Measurements from ENCODE around the gene PRDM15.

The PRDM15 gene, protein sequence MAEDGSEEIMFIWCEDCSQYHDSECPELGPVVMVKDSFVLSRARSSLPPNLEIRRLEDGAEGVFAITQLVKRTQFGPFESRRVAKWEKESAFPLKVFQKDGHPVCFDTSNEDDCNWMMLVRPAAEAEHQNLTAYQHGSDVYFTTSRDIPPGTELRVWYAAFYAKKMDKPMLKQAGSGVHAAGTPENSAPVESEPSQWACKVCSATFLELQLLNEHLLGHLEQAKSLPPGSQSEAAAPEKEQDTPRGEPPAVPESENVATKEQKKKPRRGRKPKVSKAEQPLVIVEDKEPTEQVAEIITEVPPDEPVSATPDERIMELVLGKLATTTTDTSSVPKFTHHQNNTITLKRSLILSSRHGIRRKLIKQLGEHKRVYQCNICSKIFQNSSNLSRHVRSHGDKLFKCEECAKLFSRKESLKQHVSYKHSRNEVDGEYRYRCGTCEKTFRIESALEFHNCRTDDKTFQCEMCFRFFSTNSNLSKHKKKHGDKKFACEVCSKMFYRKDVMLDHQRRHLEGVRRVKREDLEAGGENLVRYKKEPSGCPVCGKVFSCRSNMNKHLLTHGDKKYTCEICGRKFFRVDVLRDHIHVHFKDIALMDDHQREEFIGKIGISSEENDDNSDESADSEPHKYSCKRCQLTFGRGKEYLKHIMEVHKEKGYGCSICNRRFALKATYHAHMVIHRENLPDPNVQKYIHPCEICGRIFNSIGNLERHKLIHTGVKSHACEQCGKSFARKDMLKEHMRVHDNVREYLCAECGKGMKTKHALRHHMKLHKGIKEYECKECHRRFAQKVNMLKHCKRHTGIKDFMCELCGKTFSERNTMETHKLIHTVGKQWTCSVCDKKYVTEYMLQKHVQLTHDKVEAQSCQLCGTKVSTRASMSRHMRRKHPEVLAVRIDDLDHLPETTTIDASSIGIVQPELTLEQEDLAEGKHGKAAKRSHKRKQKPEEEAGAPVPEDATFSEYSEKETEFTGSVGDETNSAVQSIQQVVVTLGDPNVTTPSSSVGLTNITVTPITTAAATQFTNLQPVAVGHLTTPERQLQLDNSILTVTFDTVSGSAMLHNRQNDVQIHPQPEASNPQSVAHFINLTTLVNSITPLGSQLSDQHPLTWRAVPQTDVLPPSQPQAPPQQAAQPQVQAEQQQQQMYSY

GRCh38 chr21:41879190-41879998, at the start of gene PRDM15:
TSS of gene PRDM15 (minus strand) at chr21:41879344. CDS start at chr21:41860363, 18,981 bp downstream.
- no peak for FAIRE-seq

DNA sequence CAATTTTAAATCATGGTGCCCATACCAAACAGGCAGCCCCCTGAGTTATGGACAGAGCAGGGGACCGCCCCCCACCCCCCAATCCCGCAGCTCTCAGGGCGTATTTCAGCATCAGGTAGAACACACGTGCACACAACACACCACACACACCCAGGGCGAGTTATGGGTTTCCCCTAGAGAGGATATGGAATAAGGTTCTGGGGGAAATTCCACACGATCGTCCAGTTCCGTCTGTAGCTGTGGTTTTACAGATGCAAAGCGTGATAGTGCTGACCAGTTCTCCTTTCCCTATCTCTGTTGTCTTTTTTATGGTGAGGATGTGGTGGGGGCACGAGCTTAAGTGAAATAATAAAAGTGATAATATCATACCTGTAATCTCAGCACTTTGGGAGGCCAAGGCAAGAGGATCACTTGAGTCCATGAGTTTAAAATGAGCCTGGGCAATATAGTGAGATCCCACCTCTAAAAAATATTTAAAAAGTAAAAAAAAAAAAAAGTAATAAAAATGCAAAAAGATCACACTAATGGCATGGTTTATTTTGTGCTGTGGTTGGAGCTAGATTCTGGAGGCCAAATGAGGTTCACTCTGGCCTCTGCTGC, 49.6 kb upstream of the PRDM15 start:
- no peak for FAIRE-seq

DNA sequence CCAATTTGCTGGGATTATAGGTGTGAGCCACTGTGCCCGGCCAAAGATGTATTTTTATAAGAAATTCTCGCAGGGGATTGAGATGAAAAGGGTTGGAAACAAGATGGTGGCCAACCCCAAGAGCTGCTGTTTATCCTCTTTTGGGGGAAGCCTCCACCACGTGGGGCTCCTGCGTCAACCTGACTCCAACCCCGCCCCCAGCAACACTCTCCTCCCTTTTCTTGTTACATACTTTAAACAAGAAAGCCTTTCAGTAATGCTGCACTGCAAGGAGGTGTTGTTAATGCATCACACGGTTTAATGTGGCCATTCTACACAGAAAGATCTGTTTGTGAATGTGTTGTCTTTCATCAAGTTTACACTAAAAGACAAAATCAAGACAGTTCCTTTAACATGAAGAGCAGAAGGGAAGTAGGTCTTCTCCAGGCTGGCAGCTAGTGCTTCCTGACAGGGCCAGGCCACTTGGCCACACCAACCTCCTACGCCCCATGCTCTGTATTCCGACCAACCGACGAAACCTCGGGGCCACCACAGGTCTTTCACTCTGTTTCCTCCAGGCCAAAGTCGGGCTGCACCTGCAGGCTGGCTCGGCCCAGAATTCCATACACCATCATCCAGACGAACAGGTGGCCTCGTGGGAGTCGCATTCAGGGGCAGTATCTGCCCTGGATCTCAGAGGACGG, 48.7 kb upstream of the PRDM15 start:
- no peak for FAIRE-seq

DNA sequence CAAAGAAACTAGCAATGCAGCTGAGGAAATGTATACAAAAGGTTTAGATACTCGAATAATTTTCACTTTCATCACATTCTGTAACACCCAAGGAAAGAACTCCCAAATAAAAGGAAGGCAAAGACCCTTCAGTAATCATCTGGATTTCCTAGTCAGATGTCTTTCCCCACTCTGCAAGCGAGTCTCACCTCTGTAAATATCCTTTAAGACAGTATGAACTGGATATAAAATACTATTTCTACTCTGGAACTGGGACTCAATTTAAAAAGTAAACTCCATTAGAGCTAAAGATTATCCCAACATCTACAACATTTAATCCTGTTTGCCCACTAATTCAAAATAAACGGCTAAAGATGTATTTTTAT, 47.6 kb upstream of the PRDM15 start:
- no peak for FAIRE-seq

DNA sequence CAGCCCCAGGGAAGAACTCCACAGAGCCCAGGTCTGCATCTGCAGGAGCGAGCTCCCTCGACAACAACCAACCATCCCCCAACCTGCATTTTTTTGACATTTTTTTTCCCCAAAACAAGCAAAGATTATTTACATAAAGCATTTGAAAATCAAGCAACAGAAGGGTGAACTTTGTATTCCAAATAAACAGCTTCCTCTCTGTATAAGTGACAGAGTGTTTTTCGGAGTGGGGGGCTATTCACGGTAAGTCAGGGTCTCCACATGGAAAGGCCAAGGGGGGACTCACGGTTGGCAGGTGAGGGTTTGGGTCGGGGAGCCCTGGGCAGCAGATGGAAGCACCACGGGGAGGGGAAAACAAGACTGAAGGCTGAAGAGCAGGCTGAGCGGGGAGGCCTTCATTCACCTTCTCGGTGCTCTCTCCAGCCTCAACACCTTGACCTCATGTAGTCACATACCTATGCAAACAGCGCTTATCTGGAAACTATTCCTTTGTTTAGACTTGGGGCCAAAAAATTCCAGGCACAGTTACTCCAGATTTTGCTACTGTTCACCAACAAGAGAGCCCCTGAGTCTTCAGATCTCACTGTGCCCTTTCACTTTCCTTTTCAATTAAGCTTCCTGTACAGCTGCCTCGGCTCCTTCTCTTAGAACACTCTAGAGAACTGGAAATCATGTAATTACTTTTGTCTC, 47.1 kb upstream of the PRDM15 start:
- no peak for FAIRE-seq

- FAIRE-seq, result no peak
Measured at GRCh38 chr21:41925767-41926116, 46.6 kb upstream of the PRDM15 start.

DNA sequence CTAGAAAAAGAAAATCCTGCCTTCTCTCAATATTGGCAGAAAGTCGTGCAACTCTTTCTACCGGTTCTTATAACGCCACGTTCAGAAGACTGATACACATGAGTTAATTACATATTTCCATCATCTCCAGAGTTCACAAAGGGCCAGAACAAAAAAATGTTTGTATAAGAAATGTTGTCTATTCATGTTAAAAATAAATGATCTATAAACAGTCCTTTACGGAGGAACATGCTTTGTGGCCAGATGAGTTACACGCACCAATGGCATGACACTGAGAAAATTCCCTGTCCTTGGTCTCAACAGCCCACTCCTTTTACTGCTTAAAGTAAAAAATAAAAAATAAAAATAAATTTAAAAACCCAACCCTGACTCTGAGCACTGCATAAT, 45.2 kb upstream of the PRDM15 start:
- FAIRE-seq, result no peak

GRCh38 chr21:41923631-41924367, 44.7 kb upstream of the PRDM15 start:
- no peak for FAIRE-seq

GRCh38 chr21:41923186-41923585, 44.0 kb upstream of the PRDM15 start:
- no peak for FAIRE-seq

DNA sequence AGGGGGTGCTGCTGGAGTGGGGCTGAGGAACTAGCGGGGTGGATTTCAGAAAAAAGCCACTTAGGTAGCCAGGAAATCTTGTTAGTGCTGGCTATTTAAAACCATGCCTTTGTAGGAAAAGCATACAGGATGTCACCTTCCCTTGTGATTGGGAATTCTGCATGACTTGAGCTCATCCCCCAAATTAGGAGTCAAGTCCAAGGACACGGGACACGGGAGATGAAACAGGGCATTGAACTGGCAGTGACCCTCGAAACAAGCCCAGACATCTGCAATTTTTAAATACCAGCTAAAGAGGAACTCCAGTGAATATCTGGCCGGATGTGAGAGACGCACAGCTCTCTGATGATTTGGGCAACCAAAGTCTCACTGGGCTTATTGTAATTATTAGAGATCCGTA, 41.9 kb upstream of the PRDM15 start:
- no peak for FAIRE-seq

- FAIRE-seq, result no peak
Measured at GRCh38 chr21:41920476-41920875, 41.3 kb upstream of the PRDM15 start.

DNA sequence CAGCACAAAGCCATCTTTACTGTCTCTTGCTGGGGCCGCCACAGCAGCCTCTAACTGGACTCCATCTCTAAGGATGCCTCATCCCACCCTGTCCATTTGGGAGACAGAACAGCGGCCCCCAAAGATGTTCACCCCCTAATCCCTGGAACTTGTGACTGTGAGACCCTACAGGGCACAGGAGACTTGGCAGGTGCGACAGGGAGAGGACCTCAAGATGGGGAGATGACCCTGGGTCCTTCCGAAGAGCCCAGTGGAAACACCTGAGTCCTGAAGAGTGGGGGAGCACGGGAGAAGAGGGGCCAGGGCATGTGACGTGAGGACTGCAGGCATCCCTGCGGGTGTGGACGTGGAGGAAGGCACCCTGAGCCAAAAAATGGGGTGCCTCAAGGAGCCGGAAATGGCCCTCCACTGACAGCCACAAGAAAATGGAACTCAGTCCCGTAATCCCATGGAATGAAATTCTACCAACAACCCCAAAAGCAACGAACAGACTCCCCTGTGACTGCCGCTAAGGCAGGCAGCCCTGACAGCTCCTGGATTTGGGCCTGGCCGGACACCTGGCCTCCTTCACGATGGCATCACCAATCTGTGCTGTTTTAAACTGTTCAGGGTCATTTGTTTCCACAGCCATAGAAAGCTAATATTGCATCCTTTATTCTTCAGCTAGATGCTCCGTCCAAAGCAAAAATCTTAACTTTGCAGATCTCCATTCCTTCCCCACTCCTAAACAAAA, 40.7 kb upstream of the PRDM15 start:
- FAIRE-seq, result no peak

DNA sequence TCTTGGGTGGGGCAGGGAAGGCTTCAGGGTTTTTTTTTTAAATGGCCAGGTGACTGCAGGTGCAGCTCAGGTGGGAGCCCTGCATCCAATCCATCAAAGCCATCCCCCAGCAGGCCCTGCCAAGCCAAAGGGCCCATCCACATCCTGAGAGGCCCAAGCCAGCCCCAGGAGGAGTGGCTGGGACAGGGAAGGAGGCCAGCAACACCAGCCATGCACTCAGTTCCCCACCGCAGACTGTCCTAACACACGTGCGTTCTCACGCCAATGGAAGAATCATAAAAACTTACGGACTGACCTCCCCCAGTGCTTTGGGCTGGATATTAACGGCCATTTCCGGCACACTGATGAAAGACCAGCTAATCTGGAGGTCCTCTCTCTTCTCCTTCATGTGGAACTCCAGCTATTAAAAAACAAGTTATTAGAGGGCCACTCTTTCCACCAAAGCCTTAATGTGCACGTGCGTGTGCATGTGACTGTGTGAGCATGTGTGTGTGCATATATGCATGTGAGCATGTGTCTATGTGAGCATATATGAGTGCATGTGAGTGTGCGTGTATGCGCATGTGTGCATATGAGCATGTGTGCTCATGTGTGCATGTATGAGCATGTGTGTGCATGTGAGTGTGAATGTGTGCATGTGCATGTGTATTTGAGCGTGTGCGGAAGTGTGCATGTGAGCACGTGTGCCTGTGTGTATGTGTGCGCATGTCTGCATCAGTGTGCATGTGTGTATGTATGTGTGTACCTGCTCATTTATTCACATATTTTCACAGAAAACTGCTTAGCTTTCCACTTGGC, 39.6 kb upstream of the PRDM15 start:
- no peak for FAIRE-seq

DNA sequence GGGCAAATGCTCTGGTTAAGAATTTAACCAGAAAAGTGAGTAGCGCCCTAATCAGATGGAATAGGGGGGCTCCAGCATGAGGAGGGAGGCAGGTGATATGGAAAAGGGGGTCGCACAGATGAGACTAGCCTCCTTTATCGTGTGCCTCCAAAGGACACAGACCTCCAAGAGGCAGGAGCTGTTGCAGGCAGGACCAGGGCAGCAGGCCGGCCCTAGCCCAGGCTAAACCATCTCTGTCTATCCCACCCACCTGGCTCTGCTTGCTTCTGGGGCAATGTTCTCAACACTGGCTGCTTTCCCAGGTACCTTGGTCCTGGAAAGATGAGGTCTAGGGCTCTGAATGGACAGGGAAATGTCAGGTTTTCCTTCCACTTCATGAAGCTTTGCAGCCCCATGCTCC, 38.4 kb upstream of the PRDM15 start:
- FAIRE-seq, result no peak

DNA sequence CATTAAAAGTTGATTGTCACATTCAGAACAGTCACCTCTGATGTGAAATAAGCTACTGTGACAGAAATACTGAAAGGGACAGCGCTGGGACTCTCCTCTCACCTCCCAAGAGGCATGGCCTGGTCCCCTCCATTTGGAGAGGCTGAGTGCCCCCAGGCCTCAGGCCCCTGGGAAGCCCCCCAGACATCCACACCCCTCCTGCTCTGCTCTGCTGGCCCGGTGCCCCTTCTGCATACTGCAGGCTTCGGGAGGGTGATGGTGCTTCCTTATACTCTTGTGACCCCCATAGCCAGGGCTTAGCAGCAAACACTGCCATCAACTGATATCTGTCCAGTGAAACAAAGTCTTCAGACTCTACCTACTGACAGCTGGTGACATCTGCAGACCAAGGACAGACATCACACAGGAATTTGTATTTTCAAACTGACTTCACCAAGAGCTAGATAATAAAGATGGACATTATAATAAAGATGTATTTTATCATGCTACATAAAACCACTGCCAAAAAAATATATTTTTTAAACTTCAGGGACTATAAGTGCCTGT, 37.8 kb upstream of the PRDM15 start:
- FAIRE-seq, result no peak

DNA sequence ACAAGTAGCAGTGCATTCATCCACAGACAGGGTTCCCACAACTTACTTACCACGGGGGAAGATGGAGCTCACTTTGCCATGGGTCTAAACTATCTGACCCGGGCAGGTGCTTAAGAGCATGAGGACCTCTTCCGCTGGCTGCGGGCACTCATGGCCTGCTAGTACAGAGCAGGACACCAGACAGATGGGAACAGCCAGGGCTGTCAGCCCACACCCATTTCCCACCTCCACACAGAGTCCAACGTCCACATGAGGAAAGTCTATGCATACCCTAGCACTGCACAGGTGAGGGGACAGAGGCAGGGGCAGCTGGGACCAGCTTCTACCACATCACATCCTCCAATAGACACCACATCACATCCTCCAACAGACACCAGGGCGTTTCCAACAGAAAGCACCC, 35.8 kb upstream of the PRDM15 start:
- no peak for FAIRE-seq

- no peak for FAIRE-seq
Measured at GRCh38 chr21:41914358-41914757, 35.2 kb upstream of the PRDM15 start.

- no peak for FAIRE-seq
Measured at GRCh38 chr21:41913230-41913629, 34.1 kb upstream of the PRDM15 start.
